NCI-H446 treated with DMSO at 0.1 percent for 48 hours (cell line): ENCODE measurements around the gene MMP20.

Experiments
- DNase-seq: peaks from one replicate; lab custom pipeline; 2025; lab: John Stamatoyannopoulos, UW

The MMP20 gene

GRCh38 chr11:102592634-102593581 lies 32.2 kb downstream of the MMP20 start:
- no peak for DNase-seq

- no peak for DNase-seq
Measured at GRCh38 chr11:102592131-102592530, 33.0 kb downstream of the MMP20 start.

GRCh38 chr11:102591160-102591718 lies 33.9 kb downstream of the MMP20 start:
- no peak for DNase-seq

- DNase-seq, result no peak
Measured at GRCh38 chr11:102590276-102591049, 34.7 kb downstream of the MMP20 start.

- no peak for DNase-seq
Measured at GRCh38 chr11:102589047-102589459, 36.1 kb downstream of the MMP20 start.

- no peak for DNase-seq
Measured at GRCh38 chr11:102587722-102588121, 37.4 kb downstream of the MMP20 start.

- DNase-seq, result no peak
Measured at GRCh38 chr11:102583141-102583873, 41.8 kb downstream of the MMP20 start.

GRCh38 chr11:102582140-102582539 lies 43.0 kb downstream of the MMP20 start:
- DNase-seq, result no peak

GRCh38 chr11:102581066-102581465 lies 44.1 kb downstream of the MMP20 start:
- DNase-seq, result no peak

GRCh38 chr11:102580185-102580951 lies 44.8 kb downstream of the MMP20 start:
- no peak for DNase-seq

GRCh38 chr11:102577723-102578122 lies 47.4 kb downstream of the MMP20 start:
- no peak for DNase-seq

GRCh38 chr11:102577182-102577581 lies 48.0 kb downstream of the MMP20 start:
- DNase-seq, result no peak

GRCh38 chr11:102576350-102576749 lies 48.8 kb downstream of the MMP20 start:
- DNase-seq, result no peak

- DNase-seq, result no peak
Measured at GRCh38 chr11:102575012-102575411, 50.1 kb downstream of the MMP20 start.

GRCh38 chr11:102573851-102574250 lies 51.3 kb downstream of the MMP20 start:
- DNase-seq, result no peak

GRCh38 chr11:102572554-102573220 lies 52.4 kb downstream of the MMP20 start:
- no peak for DNase-seq

- DNase-seq, result no peak
Measured at GRCh38 chr11:102568851-102569250, 56.3 kb downstream of the MMP20 start.

GRCh38 chr11:102566112-102566511 lies 59.0 kb downstream of the MMP20 start:
- DNase-seq, result no peak

- no peak for DNase-seq
Measured at GRCh38 chr11:102564110-102564509, 61.0 kb downstream of the MMP20 start.

GRCh38 chr11:102561636-102562035 lies 63.5 kb downstream of the MMP20 start:
- DNase-seq, result no peak
